RWPE2 (cell line): ENCODE data around the gene MCTP2.
"Not testable (repeated sequence)": the region's sequence is repeated elsewhere in the genome, so short reads cannot be mapped to it uniquely, and the experiment has no call there.

Source experiments
- ATAC-seq: fragments of 200-7000 bp; cut with Tn5 transposase; 3 replicates; pipeline ENCODE4 v1.9.1; 2021; ENCODE audit warnings: low read depth
- DNase-seq: peaks from one replicate; pipeline ENCODE4 v3.0.0-alpha.2; 2020; ENCODE audit warnings: low spot score
- H3K27ac ChIP-seq: fragments of 450-650 bp; 2 replicates; pipeline ENCODE4 v1.5.1; 2017; ENCODE audit warnings: mild to moderate bottlenecking; ENCODE audit not compliant: poor library complexity, severe bottlenecking
- H3K27me3 ChIP-seq: fragments of 250-450 bp; sonication (Bioruptor Pico); 2 replicates; pipeline ENCODE4 v1.5.1; 2021; ENCODE audit warnings: mild to moderate bottlenecking, moderate library complexity; ENCODE audit not compliant: insufficient read depth, poor library complexity, severe bottlenecking
- H3K36me3 ChIP-seq: fragments of 250-450 bp; sonication (Bioruptor Pico); 2 replicates; pipeline ENCODE4 v1.5.1; 2020; ENCODE audit warnings: low read depth, mild to moderate bottlenecking, moderate library complexity
- H3K4me1 ChIP-seq: fragments of 250-450 bp; sonication (Bioruptor Pico); 2 replicates; pipeline ENCODE4 v1.5.1; 2021; ENCODE audit warnings: mild to moderate bottlenecking, moderate library complexity; ENCODE audit not compliant: insufficient read depth, poor library complexity, severe bottlenecking
- H3K4me3 ChIP-seq: fragments of 250-450 bp; sonication (Bioruptor Pico); 2 replicates; pipeline ENCODE4 v1.5.1; 2021; ENCODE audit warnings: mild to moderate bottlenecking, moderate library complexity; ENCODE audit not compliant: severe bottlenecking
- H3K9me3 ChIP-seq: fragments of 250-450 bp; sonication (Bioruptor Pico); 2 replicates; pipeline ENCODE4 v1.5.1; 2021; ENCODE audit warnings: mild to moderate bottlenecking, moderate library complexity; ENCODE audit not compliant: severe bottlenecking
- CTCF ChIP-seq: fragments of 450-650 bp; IDR thresholded peaks from one replicate; pipeline ENCODE4 v1.5.1; 2017; ENCODE audit warnings: mild to moderate bottlenecking, moderate library complexity; ENCODE audit not compliant: poor library complexity, severe bottlenecking

The MCTP2 gene

GRCh38 chr15:94239474-94239873 is 8.1 kb downstream of the MCTP2 start:
- H3K9me3 ChIP-seq: no peaks in the 10 kb centered on the region
- no peak overlapping the region for H3K4me3 ChIP-seq
- H3K36me3 ChIP-seq: no peaks in the 10 kb centered on the region
- H3K4me1 ChIP-seq: peaks cover 54% of the 10 kb centered on the region
- no peak for TF ChIP-seq CTCF
- H3K27ac ChIP-seq: peak overlapping the region; percentile 91
- H3K27me3 ChIP-seq: no peaks in the 10 kb centered on the region
- DNase-seq: no peak
- ATAC-seq: peak; percentile 87

GRCh38 chr15:94240480-94240879 is 9.1 kb downstream of the MCTP2 start:
- DNase-seq (no peak), ATAC-seq (no peak)
- H3K4me3 ChIP-seq: no peak overlapping the region
- H3K4me1 ChIP-seq: peaks cover 53% of the 10 kb centered on the region
- H3K27ac ChIP-seq: peak overlapping the region; percentile 91
- no peaks in the 10 kb centered on the region for H3K36me3 ChIP-seq
- no peak for TF ChIP-seq CTCF
- H3K9me3 ChIP-seq: no peaks in the 10 kb centered on the region
- no peaks in the 10 kb centered on the region for H3K27me3 ChIP-seq

- no peak for ATAC-seq
- Histone ChIP-seq H3K9me3 (no peaks in the 10 kb centered on the region), H3K27ac (no peak overlapping the region)
These were observed 10.9 kb downstream of the MCTP2 start for GRCh38 chr15:94242257-94242656.

GRCh38 chr15:94243003-94243402 is 11.6 kb downstream of the MCTP2 start:
- not testable (repeated sequence) for H3K27ac ChIP-seq, H3K9me3 ChIP-seq, ATAC-seq, H3K36me3 ChIP-seq, H3K27me3 ChIP-seq, H3K4me3 ChIP-seq, DNase-seq
- peaks cover 29% of the 10 kb centered on the region for H3K4me1 ChIP-seq

More at GRCh38 chr15:94242257-94242656, 10.9 kb downstream of the MCTP2 start:
- Histone ChIP-seq H3K4me1 (peaks cover 37% of the 10 kb centered on the region), H3K36me3 (no peaks in the 10 kb centered on the region), H3K27me3 (no peaks in the 10 kb centered on the region), H3K4me3 (no peak overlapping the region)
- DNase-seq: no peak
- TF ChIP-seq CTCF: no peak

GRCh38 chr15:94243418-94243817 is 12.1 kb downstream of the MCTP2 start:
- TF ChIP-seq CTCF: no peak
- H3K27me3 ChIP-seq: no peaks in the 10 kb centered on the region
- H3K36me3 ChIP-seq: no peaks in the 10 kb centered on the region
- peaks cover 25% of the 10 kb centered on the region for H3K4me1 ChIP-seq
- H3K4me3 ChIP-seq: no peak overlapping the region
- ATAC-seq (no peak), DNase-seq (no peak)
- H3K27ac ChIP-seq: no peak overlapping the region
- H3K9me3 ChIP-seq: no peaks in the 10 kb centered on the region

- no peaks in the 10 kb centered on the region for H3K4me1 ChIP-seq
- H3K4me3 ChIP-seq: no peak overlapping the region
- no peaks in the 10 kb centered on the region for H3K36me3 ChIP-seq
- DNase-seq (no peak), ATAC-seq (no peak)
- no peaks in the 10 kb centered on the region for H3K9me3 ChIP-seq
- no peak for TF ChIP-seq CTCF
- no peaks in the 10 kb centered on the region for H3K27me3 ChIP-seq
- H3K27ac ChIP-seq: no peak overlapping the region
These were observed 14.7 kb downstream of the MCTP2 start for GRCh38 chr15:94246016-94246415.
